ENCODE results near the gene CPXM2. TPM values are rescaled to one million over a fixed set of nuclear protein-coding genes. Genes with fewer than 3 reads are reported as not detected.

CPXM2 gene
- total and polyA plus RNA-seq, 2 experiments from 2014 or later = 3.7 to 4.9 TPM

- TF ChIP-seq EZH2 (IDR thresholded peaks at IDR 0.05; ENCODE audit: borderline replicate concordance) = no peak
- no peak for TF ChIP-seq CTCF (IDR thresholded peaks at IDR 0.05; ENCODE audit: poor library complexity)
- TF ChIP-seq EZH2phosphoT487 (IDR thresholded peaks at IDR 0.05; ENCODE audit: low read depth, severe bottlenecking, unreplicated experiment) = no peak
- H3K27ac ChIP-seq = no peak overlapping the region
- no peak for DNase-seq (ENCODE audit: low spot score)
- no peaks in the 10 kb centered on the region for H3K27me3 ChIP-seq
- no peaks in the 10 kb centered on the region for H3K4me1 ChIP-seq (ENCODE audit: insufficient read depth)
- H3K4me3 ChIP-seq = no peak overlapping the region
- H3K9me2 ChIP-seq (replicated peaks; ENCODE audit: insufficient read depth) = no peaks in the 10 kb centered on the region
- H3K79me2 ChIP-seq = no peaks in the 10 kb centered on the region
- no peak overlapping the region for H3K4me2 ChIP-seq
- no peak overlapping the region for H2AFZ ChIP-seq
- no peaks in the 10 kb centered on the region for H3K9me3 ChIP-seq (ENCODE audit: low read depth)
- H3K36me3 ChIP-seq (replicated peaks; ENCODE audit: insufficient read depth, low read depth) = no peaks in the 10 kb centered on the region
- WGBS (ENCODE audit: low lambda C conversion rate, missing lambda C conversion rate) = 85% methylated on average over 11 of the region's 11 CpGs
- H4K20me1 ChIP-seq (ENCODE audit: insufficient read depth, poor library complexity, severe bottlenecking) = no peaks in the 10 kb centered on the region
Observed at GRCh38 chr10:123774132-123774742, 117.4 kb downstream of the CPXM2 start.

GRCh38 chr10:123772645-123773508 is 118.7 kb downstream of the CPXM2 start:
- no peaks in the 10 kb centered on the region for H3K27me3 ChIP-seq
- DNase-seq (ENCODE audit: low spot score) = no peak
- no peaks in the 10 kb centered on the region for H3K9me3 ChIP-seq (ENCODE audit: low read depth)
- H3K36me3 ChIP-seq (replicated peaks; ENCODE audit: insufficient read depth, low read depth) = no peaks in the 10 kb centered on the region
- H4K20me1 ChIP-seq (ENCODE audit: insufficient read depth, poor library complexity, severe bottlenecking) = no peaks in the 10 kb centered on the region
- TF ChIP-seq CTCF (IDR thresholded peaks at IDR 0.05; ENCODE audit: poor library complexity) (no peak), EZH2phosphoT487 (IDR thresholded peaks at IDR 0.05; ENCODE audit: low read depth, severe bottlenecking, unreplicated experiment) (no peak), EZH2 (IDR thresholded peaks at IDR 0.05; ENCODE audit: borderline replicate concordance) (no peak)
- WGBS (ENCODE audit: low lambda C conversion rate, missing lambda C conversion rate) = 82% methylated on average over 3 of the region's 3 CpGs
- no peak overlapping the region for H3K4me2 ChIP-seq
- no peaks in the 10 kb centered on the region for H3K9me2 ChIP-seq (replicated peaks; ENCODE audit: insufficient read depth)
- H3K79me2 ChIP-seq = no peaks in the 10 kb centered on the region
- H3K27ac ChIP-seq = no peak overlapping the region
- no peak overlapping the region for H3K4me3 ChIP-seq
- H3K4me1 ChIP-seq (ENCODE audit: insufficient read depth) = no peaks in the 10 kb centered on the region
- H2AFZ ChIP-seq = no peak overlapping the region

- H4K20me1 ChIP-seq (ENCODE audit: insufficient read depth, poor library complexity, severe bottlenecking) = no peaks in the 10 kb centered on the region
- no peak overlapping the region for H3K4me3 ChIP-seq
- H2AFZ ChIP-seq = no peak overlapping the region
- H3K4me1 ChIP-seq (ENCODE audit: insufficient read depth) = no peaks in the 10 kb centered on the region
- no peaks in the 10 kb centered on the region for H3K36me3 ChIP-seq (replicated peaks; ENCODE audit: insufficient read depth, low read depth)
- H3K9me2 ChIP-seq (replicated peaks; ENCODE audit: insufficient read depth) = no peaks in the 10 kb centered on the region
- H3K79me2 ChIP-seq = no peaks in the 10 kb centered on the region
- DNase-seq (ENCODE audit: low spot score) = no peak
- TF ChIP-seq CTCF (IDR thresholded peaks at IDR 0.05; ENCODE audit: poor library complexity) (no peak), EZH2phosphoT487 (IDR thresholded peaks at IDR 0.05; ENCODE audit: low read depth, severe bottlenecking, unreplicated experiment) (no peak), EZH2 (IDR thresholded peaks at IDR 0.05; ENCODE audit: borderline replicate concordance) (no peak)
- no peaks in the 10 kb centered on the region for H3K9me3 ChIP-seq (ENCODE audit: low read depth)
- WGBS (ENCODE audit: low lambda C conversion rate, missing lambda C conversion rate) = 94% methylated on average over 4 of the region's 4 CpGs
- H3K27me3 ChIP-seq = no peaks in the 10 kb centered on the region
- H3K4me2 ChIP-seq = no peak overlapping the region
- H3K27ac ChIP-seq = no peak overlapping the region
Observed at GRCh38 chr10:123771877-123772644, 119.5 kb downstream of the CPXM2 start.
